ENCODE results near the gene RSRC1. TPM values are rescaled to one million over a fixed set of nuclear protein-coding genes. Genes with fewer than 3 reads are reported as not detected.
"Not testable (repeated sequence)": the region's sequence is repeated elsewhere in the genome, so short reads cannot be mapped to it uniquely, and the experiment has no call there.

Gene RSRC1
- polyA plus RNA-seq, 4 donors = 9.4 to 24.4 (median 11.6) TPM

DNA sequence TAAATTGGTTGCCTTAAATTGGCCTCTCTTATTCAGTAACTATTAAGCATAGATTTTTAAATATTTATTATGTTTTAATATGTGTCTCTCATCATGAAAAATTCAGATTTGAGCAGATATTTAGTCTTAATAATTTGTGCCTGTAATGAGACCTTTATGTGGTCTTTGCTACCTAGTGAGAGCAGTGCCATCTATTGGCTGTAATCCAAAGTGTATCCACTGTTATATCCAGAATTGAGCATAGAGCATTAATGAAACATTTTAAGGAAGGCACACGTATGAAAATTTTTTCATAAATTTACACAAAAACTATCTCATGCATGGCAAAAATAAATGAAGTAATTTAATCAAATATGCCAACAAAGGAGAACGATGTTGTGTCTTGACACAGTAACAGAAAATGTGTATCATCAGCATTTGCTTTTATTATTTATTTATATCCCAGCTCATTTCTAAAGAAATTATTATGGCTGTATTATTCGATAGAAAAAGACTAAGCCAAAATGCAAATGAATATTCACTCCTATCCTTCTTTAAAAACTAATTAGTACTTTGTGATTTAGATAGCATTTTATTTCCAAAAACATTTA, 203.5 kb downstream of the RSRC1 start:
- Histone ChIP-seq H3K27ac (ENCODE audit: low read depth in 1 of 3, low read length in 2 of 3) (no peak overlapping the region), H3K9me3 (ENCODE audit: control insufficient read depth in 2 of 2, insufficient read depth in 1 of 2, low read depth in 1 of 2, low read length in 1 of 2) (no peaks in the 10 kb centered on the region), H3K27me3 (ENCODE audit: control insufficient read depth in 3 of 3, insufficient read depth in 3 of 3, low read length in 3 of 3) (no peaks in the 10 kb centered on the region), H3K4me1 (ENCODE audit: control insufficient read depth in 3 of 3, insufficient read depth in 2 of 3, low read depth in 1 of 3, low read length in 2 of 3) (no peaks in the 10 kb centered on the region), H3K4me3 (ENCODE audit: low read depth in 1 of 3, low read length in 3 of 3) (no peak overlapping the region), H3K36me3 (ENCODE audit: control insufficient read depth in 3 of 3, insufficient read depth in 2 of 3, low read depth in 1 of 3, low read length in 3 of 3) (no peaks in the 10 kb centered on the region)
- no peak for FAIRE-seq
- DNase-seq = peak; percentile 22 to 30
- 54 to 65% (median 62%) methylated on average over 3 of the region's 3 CpGs for WGBS, 3 donors

DNA sequence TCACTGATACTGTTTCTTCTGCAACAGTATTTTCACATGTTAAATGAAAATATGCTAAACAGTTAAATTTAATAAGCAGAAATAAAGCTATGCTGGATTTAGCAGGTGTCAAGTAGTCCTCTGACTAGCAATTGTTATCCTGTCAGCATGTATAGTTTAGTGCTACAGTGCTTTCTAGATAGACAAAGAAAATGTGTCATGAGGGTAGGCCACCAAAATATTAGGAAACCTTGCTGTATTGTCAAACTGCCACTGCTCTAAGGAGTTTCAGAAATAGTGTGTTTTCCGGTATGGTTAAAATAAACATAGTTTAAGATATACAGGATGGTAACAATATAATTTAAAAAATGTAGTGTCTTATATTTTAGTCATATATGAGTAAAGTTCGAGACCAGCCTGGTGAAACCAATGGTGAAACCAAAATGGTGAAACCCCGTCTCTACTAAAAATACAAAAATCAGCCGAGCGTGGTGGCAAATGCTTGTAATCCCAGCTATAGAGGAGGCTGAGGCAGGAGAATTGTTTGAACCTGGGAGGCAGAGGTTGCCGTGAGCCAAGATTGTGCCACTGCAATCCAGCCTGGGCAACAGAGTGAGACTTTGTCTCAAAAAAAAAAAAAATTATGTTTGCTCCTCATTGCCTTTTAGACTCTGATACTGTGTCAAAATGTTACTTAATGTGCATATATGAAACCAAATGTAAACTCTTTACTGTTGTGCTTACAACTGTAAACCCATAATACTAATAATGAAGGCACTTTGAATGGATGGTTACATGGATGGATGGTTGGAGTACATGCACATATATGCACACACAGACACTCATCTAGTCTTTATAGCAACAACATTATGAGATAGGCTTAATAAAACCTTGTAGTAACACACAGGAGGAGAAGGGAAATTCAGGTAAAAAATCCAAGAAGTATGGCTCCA, 204.8 kb downstream of the RSRC1 start:
- H3K9me3 ChIP-seq (ENCODE audit: control insufficient read depth in 2 of 2, insufficient read depth in 1 of 2, low read depth in 1 of 2, low read length in 1 of 2) = no peaks in the 10 kb centered on the region
- H3K36me3 ChIP-seq (ENCODE audit: control insufficient read depth in 3 of 3, insufficient read depth in 2 of 3, low read depth in 1 of 3, low read length in 3 of 3) = no peaks in the 10 kb centered on the region
- FAIRE-seq = no peak
- H3K27ac ChIP-seq (ENCODE audit: low read depth in 1 of 3, low read length in 2 of 3) = no peak overlapping the region
- no peaks in the 10 kb centered on the region for H3K4me1 ChIP-seq (ENCODE audit: control insufficient read depth in 3 of 3, insufficient read depth in 2 of 3, low read depth in 1 of 3, low read length in 2 of 3)
- no peak for DNase-seq
- WGBS, 3 donors = 91 to 96% (median 94%) methylated on average over 6 of the region's 6 CpGs
- no peak overlapping the region for H3K4me3 ChIP-seq (ENCODE audit: low read depth in 1 of 3, low read length in 3 of 3)
- no peaks in the 10 kb centered on the region for H3K27me3 ChIP-seq (ENCODE audit: control insufficient read depth in 3 of 3, insufficient read depth in 3 of 3, low read length in 3 of 3)

DNA sequence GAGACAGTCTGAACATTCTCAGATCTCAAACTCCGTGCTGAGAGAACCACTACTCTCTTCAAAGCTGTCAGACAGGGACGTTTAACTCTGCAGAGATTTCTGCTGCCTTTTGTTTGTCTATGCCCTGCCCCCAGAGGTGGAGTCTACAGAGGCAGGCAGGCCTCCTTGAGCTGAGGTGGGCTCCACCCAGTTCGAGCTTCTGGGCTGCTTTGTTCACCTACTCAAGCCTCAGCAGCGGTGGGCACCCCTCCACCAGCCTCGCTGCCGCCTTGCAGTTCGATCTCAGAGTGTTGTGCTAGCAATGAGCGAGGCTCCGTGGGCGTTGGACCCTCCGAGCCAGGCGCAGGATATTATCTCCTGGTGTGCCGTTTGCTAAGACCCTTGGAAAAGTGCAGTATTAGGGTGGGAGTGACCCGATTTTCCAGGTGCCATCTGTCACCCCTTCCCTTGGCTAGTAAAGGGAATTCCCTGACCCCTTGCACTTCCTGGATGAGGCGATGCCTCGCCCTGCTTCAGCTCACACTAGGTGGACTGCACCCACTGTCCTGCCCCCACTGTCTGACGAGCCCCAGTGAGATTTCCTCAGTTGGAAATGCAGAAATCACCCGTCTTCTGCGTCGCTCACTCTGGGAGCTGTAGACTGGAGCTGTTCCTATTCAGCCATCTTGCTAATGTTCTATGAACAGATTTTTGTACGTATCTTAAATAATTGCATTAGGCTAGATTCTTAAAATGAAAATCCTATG, 220.0 kb downstream of the RSRC1 start:
- FAIRE-seq = not testable (repeated sequence)
- WGBS, 3 donors = 38 to 61% (median 45%) methylated on average over 21 of the region's 21 CpGs
- peak in 1 of 2 donors; percentile 26 for DNase-seq

DNA sequence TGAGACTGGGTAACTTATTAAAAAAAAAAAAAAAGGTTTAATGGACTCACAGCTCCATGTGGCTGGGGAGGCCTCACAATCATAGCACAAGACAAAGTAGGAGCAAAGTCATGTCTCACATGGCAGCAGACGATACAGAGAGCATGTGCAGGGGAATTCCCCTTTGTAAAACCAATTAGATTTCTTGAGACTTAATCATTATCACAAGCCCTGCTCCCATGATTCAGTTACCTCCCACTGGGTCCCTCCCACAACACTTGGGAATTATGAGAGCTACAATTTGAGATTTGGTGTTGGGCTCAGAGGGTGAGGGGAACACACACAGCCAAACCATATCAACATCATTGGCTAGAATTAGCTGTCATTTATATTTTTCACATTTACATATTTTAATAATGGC, 221.0 kb downstream of the RSRC1 start:
- DNase-seq = peak in 1 of 2 donors; percentile 5
- Histone ChIP-seq H3K9me3 (ENCODE audit: control insufficient read depth in 2 of 2, insufficient read depth in 1 of 2, low read depth in 1 of 2, low read length in 1 of 2) (no peaks in the 10 kb centered on the region), H3K27me3 (ENCODE audit: control insufficient read depth in 3 of 3, insufficient read depth in 3 of 3, low read length in 3 of 3) (no peaks in the 10 kb centered on the region), H3K27ac (ENCODE audit: low read depth in 1 of 3, low read length in 2 of 3) (no peak overlapping the region), H3K4me3 (ENCODE audit: low read depth in 1 of 3, low read length in 3 of 3) (no peak overlapping the region), H3K4me1 (ENCODE audit: control insufficient read depth in 3 of 3, insufficient read depth in 2 of 3, low read depth in 1 of 3, low read length in 2 of 3) (no peaks in the 10 kb centered on the region), H3K36me3 (ENCODE audit: control insufficient read depth in 3 of 3, insufficient read depth in 2 of 3, low read depth in 1 of 3, low read length in 3 of 3) (no peaks in the 10 kb centered on the region)
- WGBS, 3 donors = 35 to 60% (median 43%) methylated on average over 1 of the region's 1 CpG
- FAIRE-seq = no peak

More for the DNA sequence above, 220.0 kb downstream of the RSRC1 start:
- H3K4me3 ChIP-seq (ENCODE audit: low read depth in 1 of 3, low read length in 3 of 3) = peak overlapping the region in 2 of 3 donors; percentile 19 to 32
- H3K27ac ChIP-seq (ENCODE audit: low read depth in 1 of 3, low read length in 2 of 3); H3K27me3 ChIP-seq (ENCODE audit: control insufficient read depth in 3 of 3, insufficient read depth in 3 of 3, low read length in 3 of 3); H3K9me3 ChIP-seq (ENCODE audit: control insufficient read depth in 2 of 2, insufficient read depth in 1 of 2, low read depth in 1 of 2, low read length in 1 of 2); H3K36me3 ChIP-seq (ENCODE audit: control insufficient read depth in 3 of 3, insufficient read depth in 2 of 3, low read depth in 1 of 3, low read length in 3 of 3); H3K4me1 ChIP-seq (ENCODE audit: control insufficient read depth in 3 of 3, insufficient read depth in 2 of 3, low read depth in 1 of 3, low read length in 2 of 3): not testable (repeated sequence)

DNA sequence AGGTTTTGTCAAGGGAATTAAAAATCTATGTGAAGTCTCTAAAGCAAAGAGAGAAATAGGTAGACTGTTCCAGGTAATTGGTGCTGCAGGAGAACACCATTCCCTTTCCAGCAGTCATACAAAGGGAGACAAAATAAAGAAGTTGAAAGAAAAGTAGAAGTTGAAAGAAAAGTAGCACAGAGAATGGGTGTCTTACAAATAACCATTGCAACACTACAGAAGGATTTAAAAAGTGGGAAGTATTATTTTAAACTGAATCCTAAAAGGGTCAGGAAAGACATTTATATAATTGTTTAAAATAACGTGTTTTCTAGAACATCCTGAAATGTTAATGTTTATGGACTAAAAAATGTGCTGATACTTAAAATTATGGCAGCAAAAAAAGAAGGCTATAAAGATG, 223.8 kb downstream of the RSRC1 start:
- FAIRE-seq = no peak
- H3K27ac ChIP-seq (ENCODE audit: low read depth in 1 of 3, low read length in 2 of 3) = no peak overlapping the region
- no peak overlapping the region for H3K4me3 ChIP-seq (ENCODE audit: low read depth in 1 of 3, low read length in 3 of 3)
- no peaks in the 10 kb centered on the region for H3K9me3 ChIP-seq (ENCODE audit: control insufficient read depth in 2 of 2, insufficient read depth in 1 of 2, low read depth in 1 of 2, low read length in 1 of 2)
- H3K27me3 ChIP-seq (ENCODE audit: control insufficient read depth in 3 of 3, insufficient read depth in 3 of 3, low read length in 3 of 3) = no peaks in the 10 kb centered on the region
- no peak for DNase-seq
- 75 to 87% (median 82%) methylated on average over 1 of the region's 1 CpG for WGBS, 3 donors
- no peaks in the 10 kb centered on the region for H3K36me3 ChIP-seq (ENCODE audit: control insufficient read depth in 3 of 3, insufficient read depth in 2 of 3, low read depth in 1 of 3, low read length in 3 of 3)
- H3K4me1 ChIP-seq (ENCODE audit: control insufficient read depth in 3 of 3, insufficient read depth in 2 of 3, low read depth in 1 of 3, low read length in 2 of 3) = no peaks in the 10 kb centered on the region

DNA sequence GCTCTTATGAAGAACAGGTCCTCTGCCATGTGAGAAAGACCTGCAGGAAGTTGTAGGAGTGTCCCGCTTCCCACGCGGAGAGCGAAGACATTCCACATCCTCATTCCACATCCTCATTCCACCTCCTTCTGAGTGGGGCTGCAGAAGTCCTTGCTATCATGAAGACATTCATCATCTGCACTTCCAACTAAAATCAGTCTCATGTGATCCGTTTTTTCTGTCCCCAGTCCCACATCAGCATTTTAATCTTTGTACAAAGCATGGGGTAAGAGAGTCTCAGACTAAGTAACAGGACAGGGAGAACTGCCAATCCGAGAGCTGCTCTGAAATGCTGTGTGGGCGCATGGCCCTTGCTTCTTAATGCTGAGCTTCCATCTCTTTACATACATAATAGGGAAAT, 227.2 kb downstream of the RSRC1 start:
- no peaks in the 10 kb centered on the region for H3K36me3 ChIP-seq (ENCODE audit: control insufficient read depth in 3 of 3, insufficient read depth in 2 of 3, low read depth in 1 of 3, low read length in 3 of 3)
- H3K27me3 ChIP-seq (ENCODE audit: control insufficient read depth in 3 of 3, insufficient read depth in 3 of 3, low read length in 3 of 3) = no peaks in the 10 kb centered on the region
- DNase-seq = no peak
- no peak overlapping the region for H3K27ac ChIP-seq (ENCODE audit: low read depth in 1 of 3, low read length in 2 of 3)
- 88 to 97% (median 95%) methylated on average over 7 of the region's 7 CpGs for WGBS, 3 donors
- FAIRE-seq = no peak
- H3K9me3 ChIP-seq (ENCODE audit: control insufficient read depth in 2 of 2, insufficient read depth in 1 of 2, low read depth in 1 of 2, low read length in 1 of 2) = peaks cover 0 to 10% of the 10 kb centered on the region in 2 donors
- H3K4me3 ChIP-seq (ENCODE audit: low read depth in 1 of 3, low read length in 3 of 3) = no peak overlapping the region
- peaks cover 0 to 3% (median 0%) of the 10 kb centered on the region in 3 donors for H3K4me1 ChIP-seq (ENCODE audit: control insufficient read depth in 3 of 3, insufficient read depth in 2 of 3, low read depth in 1 of 3, low read length in 2 of 3)

DNA sequence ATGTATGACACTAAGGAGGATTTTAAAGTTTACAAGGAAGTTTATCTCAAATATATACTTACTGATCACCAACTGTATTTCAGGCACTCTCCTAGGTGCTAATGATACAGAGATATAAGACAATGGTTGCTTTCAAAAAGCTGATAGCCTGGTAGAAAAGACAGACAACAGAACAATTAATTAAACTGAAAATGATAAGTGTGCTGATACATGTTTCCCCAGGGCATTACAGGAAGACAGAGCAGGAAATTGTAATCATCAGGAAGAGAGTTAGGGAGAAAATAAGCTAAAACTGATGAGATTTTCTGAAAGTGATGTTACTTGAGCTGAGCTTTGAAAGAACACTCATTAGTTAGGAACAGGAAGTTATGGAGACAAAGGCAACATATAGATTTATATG, 229.7 kb downstream of the RSRC1 start:
- DNase-seq = no peak
- H3K9me3 ChIP-seq (ENCODE audit: control insufficient read depth in 2 of 2, insufficient read depth in 1 of 2, low read depth in 1 of 2, low read length in 1 of 2) = peaks cover 0 to 13% of the 10 kb centered on the region in 2 donors
- FAIRE-seq = no peak
- no peaks in the 10 kb centered on the region for H3K36me3 ChIP-seq (ENCODE audit: control insufficient read depth in 3 of 3, insufficient read depth in 2 of 3, low read depth in 1 of 3, low read length in 3 of 3)
- no peaks in the 10 kb centered on the region for H3K27me3 ChIP-seq (ENCODE audit: control insufficient read depth in 3 of 3, insufficient read depth in 3 of 3, low read length in 3 of 3)
- H3K4me3 ChIP-seq (ENCODE audit: low read depth in 1 of 3, low read length in 3 of 3) = no peak overlapping the region
- H3K27ac ChIP-seq (ENCODE audit: low read depth in 1 of 3, low read length in 2 of 3) = no peak overlapping the region
- peaks cover 0 to 3% (median 0%) of the 10 kb centered on the region in 3 donors for H3K4me1 ChIP-seq (ENCODE audit: control insufficient read depth in 3 of 3, insufficient read depth in 2 of 3, low read depth in 1 of 3, low read length in 2 of 3)

DNA sequence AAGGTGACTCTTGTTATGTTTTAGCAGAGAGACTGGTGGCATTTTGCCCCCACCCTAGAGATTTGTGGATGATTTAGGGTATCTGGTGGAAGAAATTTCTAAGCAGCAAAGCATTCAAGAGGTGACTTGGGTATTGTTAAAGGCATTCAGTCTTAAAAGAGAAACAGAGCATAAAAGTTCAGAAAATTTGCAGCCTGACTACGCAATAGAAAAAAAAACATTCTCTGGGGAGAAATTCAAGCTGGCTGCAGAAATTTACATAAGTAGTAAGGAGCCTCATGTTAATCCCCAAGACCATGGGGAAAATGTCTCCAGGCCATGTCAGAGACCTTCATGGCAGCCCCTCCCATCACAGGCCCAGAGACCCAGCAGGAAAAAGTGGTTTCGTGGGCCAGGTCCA, 231.1 kb downstream of the RSRC1 start:
- WGBS, 3 donors = 98 to 100% (median 98%) methylated on average over 2 of the region's 2 CpGs
- H3K36me3 ChIP-seq (ENCODE audit: control insufficient read depth in 3 of 3, insufficient read depth in 2 of 3, low read depth in 1 of 3, low read length in 3 of 3); H3K27me3 ChIP-seq (ENCODE audit: control insufficient read depth in 3 of 3, insufficient read depth in 3 of 3, low read length in 3 of 3); H3K27ac ChIP-seq (ENCODE audit: low read depth in 1 of 3, low read length in 2 of 3); DNase-seq; H3K4me1 ChIP-seq (ENCODE audit: control insufficient read depth in 3 of 3, insufficient read depth in 2 of 3, low read depth in 1 of 3, low read length in 2 of 3); FAIRE-seq; H3K4me3 ChIP-seq (ENCODE audit: low read depth in 1 of 3, low read length in 3 of 3): not testable (repeated sequence)
- H3K9me3 ChIP-seq (ENCODE audit: control insufficient read depth in 2 of 2, insufficient read depth in 1 of 2, low read depth in 1 of 2, low read length in 1 of 2) = peaks cover 0 to 13% of the 10 kb centered on the region in 2 donors
